Activated CD4-positive, alpha-beta memory T cell treated with anti-CD3 and anti-CD28 coated beads for 36 hours (primary cell): ENCODE measurements around the gene OPRL1. TPM values are rescaled to one million over a fixed set of nuclear protein-coding genes. Genes with fewer than 3 reads are reported as not detected.

Experiments used
- CTCF ChIA-PET: fragments of 350-600 bp; sonication (Branson Sonifier 250); formaldehyde crosslinking; loops from one replicate; lab custom pipeline; 2021; ENCODE audit warnings: antibody characterized with exemption, inconsistent platforms; lab: Charles Lee
- POLR2A ChIA-PET: fragments of 350-600 bp; sonication (Branson Sonifier 250); formaldehyde crosslinking; loops from one replicate; lab custom pipeline; 2021; ENCODE audit warnings: antibody characterized with exemption; lab: Charles Lee
- DNase-seq: peaks from one replicate; pipeline ENCODE4 v3.0.0-alpha.2; 2020
- H3K27ac Mint-ChIP-seq: one replicate; pipeline ENCODE4 v1.8.0; 2021; ENCODE audit warnings: mixed read lengths
- H3K27me3 Mint-ChIP-seq: one replicate; pipeline ENCODE4 v1.8.0; 2021; ENCODE audit warnings: mixed read lengths
- H3K36me3 Mint-ChIP-seq: one replicate; pipeline ENCODE4 v1.8.0; 2021; ENCODE audit warnings: mixed read lengths
- H3K4me1 Mint-ChIP-seq: one replicate; pipeline ENCODE4 v1.8.0; 2021; ENCODE audit warnings: low read depth, mixed read lengths
- H3K4me3 Mint-ChIP-seq: one replicate; pipeline ENCODE4 v1.8.0; 2021; ENCODE audit warnings: mild to moderate bottlenecking, mixed read lengths
- H3K9me3 Mint-ChIP-seq: one replicate; pipeline ENCODE4 v1.8.0; 2021; ENCODE audit warnings: mixed read lengths
- intact Hi-C: fragments of 100-400 bp; cut with micrococcal nuclease; formaldehyde crosslinking; loops from one replicate; pipeline ENCODE4 v1.15.1; 2023
- total RNA-seq, 2 experiments: library from RNA; stranded (reverse); gene quantifications; one replicate each; pipeline ENCODE4 v1.2.3, GENCODE V29; 2021

Gene OPRL1
- total RNA-seq, 2 experiments from 2014 or later: 0.63 to 0.71 TPM

DNA sequence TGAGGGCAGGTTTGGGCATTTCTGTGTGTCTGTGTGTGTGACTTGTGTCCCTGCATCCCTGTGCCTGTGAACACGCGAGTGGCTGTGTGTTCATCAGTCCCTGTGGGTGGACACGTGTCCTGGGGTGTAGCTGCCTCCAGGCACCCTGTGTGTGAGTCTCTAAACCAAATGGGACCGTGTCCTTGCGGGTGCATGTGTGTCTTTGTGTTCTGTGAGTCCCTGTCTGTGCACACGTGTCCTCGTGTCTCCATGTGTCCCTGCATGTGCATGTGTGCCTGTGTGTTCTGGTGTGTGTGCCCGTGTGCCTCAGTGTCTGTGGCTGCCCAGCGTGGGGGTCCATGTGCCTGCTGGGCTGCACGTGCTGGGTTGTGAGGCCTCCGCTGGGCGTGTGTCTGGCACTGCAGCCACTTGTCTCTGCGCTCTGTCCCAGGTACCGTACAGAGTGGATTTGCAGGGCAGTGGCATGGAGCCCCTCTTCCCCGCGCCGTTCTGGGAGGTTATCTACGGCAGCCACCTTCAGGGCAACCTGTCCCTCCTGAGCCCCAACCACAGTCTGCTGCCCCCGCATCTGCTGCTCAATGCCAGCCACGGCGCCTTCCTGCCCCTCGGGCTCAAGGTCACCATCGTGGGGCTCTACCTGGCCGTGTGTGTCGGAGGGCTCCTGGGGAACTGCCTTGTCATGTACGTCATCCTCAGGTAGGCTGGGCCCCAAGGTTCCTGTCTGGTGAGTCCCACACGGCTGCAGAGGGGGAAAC, 12.6 kb downstream of the OPRL1 start:
- Mint-ChIP-seq H3K36me3 (no peaks in the 10 kb centered on the region), H3K27ac (no peak overlapping the region), H3K9me3 (peaks cover 9% of the 10 kb centered on the region), H3K4me1 (no peaks in the 10 kb centered on the region), H3K4me3 (no peak overlapping the region), H3K27me3 (no peaks in the 10 kb centered on the region)
- CTCF ChIA-PET: interaction anchor here (1.0 to 1.1 kb wide), 2 partner anchors 10 to 451 kb away, joined by 3 read pairs; no protein-coding TSS in a partner anchor
- intact Hi-C loops: no loop called here
- POLR2A ChIA-PET: no interaction called here
- DNase-seq: no peak

DNA sequence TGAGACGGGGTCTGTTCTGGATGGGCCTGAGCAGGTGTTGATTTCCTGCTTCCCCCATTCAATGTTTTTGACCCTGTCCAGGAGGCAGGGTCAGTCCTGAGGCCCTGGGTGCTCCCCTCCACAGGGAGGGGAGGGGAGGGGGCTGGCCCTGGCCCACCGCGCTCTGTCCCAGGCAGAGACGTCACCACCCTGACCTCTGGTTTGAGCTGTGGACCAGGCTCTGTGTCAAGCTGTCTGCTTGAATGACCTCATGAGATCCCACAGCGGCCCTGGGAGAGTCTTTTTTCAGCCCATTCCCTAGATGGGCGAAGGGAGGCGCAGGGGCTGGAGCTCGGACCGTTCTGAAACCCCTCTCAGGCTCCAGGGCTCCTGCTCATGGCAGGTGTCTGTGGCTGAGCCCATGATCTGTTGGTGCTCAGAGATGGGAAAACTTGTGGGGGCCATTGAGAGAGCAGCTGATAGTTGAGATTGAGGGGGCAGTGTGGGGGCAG, 13.2 kb downstream of the OPRL1 start:
- no peaks in the 10 kb centered on the region for H3K36me3 Mint-ChIP-seq
- intact Hi-C loops: no loop called here
- H3K27me3 Mint-ChIP-seq: no peaks in the 10 kb centered on the region
- no peaks in the 10 kb centered on the region for H3K4me1 Mint-ChIP-seq
- CTCF ChIA-PET: no interaction called here
- H3K27ac Mint-ChIP-seq: no peak overlapping the region
- DNase-seq: no peak
- POLR2A ChIA-PET: no interaction called here
- H3K4me3 Mint-ChIP-seq: no peak overlapping the region
- peaks cover 3% of the 10 kb centered on the region for H3K9me3 Mint-ChIP-seq

DNA sequence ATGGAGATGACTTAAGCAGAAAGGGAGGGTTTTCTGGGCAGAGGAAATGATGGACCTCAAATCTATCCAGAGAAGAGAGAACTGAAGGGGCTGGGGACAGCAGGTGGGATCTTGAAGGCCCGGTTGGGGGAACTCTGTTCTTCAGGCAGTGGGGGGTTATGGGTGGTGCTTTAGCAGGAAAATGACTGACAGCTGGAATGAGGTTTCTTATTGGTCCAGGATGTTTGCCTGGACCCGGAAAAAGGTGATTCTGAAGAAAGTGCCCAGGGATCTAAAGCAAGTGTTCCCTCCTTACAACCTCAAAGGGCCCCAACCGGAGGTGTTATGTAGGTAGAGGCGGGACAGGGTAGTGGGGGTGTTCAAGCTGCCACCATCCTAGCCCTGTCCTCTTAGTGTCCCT, 15.6 kb downstream of the OPRL1 start:
- CTCF ChIA-PET: interaction anchor here (1.3 to 1.6 kb wide), 2 partner anchors 12 to 25 kb away, joined by 4 to 5 read pairs; partner anchors contain the start of gene LKAAEAR1
- Mint-ChIP-seq H3K36me3 (no peaks in the 10 kb centered on the region), H3K9me3 (no peaks in the 10 kb centered on the region), H3K4me1 (peaks cover under 1% of the 10 kb centered on the region), H3K27me3 (no peaks in the 10 kb centered on the region), H3K27ac (no peak overlapping the region), H3K4me3 (no peak overlapping the region)
- no peak for DNase-seq
- POLR2A ChIA-PET: no interaction called here
- intact Hi-C loops: no loop called here

DNA sequence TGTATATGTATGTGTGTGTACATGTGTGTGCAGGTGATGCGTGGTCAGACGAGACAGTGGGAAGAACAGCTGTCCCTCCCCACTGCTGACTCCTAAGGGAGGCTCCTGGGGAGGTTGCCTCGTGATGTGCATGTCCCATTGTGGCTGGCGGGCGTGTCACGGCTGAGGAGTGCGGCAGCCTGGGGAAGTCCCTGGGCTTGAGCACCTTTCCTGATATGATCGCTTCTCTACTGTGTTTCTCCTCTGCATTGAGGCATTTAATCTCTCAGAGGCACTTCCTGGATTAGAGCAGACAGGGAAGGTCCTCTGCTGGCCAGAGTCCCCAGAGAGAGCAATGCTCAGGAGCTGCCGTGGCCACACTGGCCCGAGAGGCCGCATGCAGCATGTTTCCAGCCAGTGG, 16.0 kb downstream of the OPRL1 start:
- intact Hi-C loops: no loop called here
- ChIA-PET POLR2A (no interaction called here), CTCF (interaction anchor here (1.3 to 1.6 kb wide), 2 partner anchors 13 to 24 kb away, joined by 4 to 5 read pairs; partner anchors contain the start of gene LKAAEAR1)
- Mint-ChIP-seq H3K27ac (no peak overlapping the region), H3K9me3 (no peaks in the 10 kb centered on the region), H3K4me1 (peaks cover 3% of the 10 kb centered on the region), H3K27me3 (peaks cover 1% of the 10 kb centered on the region), H3K4me3 (no peak overlapping the region), H3K36me3 (no peaks in the 10 kb centered on the region)
- DNase-seq: peak; percentile 42

DNA sequence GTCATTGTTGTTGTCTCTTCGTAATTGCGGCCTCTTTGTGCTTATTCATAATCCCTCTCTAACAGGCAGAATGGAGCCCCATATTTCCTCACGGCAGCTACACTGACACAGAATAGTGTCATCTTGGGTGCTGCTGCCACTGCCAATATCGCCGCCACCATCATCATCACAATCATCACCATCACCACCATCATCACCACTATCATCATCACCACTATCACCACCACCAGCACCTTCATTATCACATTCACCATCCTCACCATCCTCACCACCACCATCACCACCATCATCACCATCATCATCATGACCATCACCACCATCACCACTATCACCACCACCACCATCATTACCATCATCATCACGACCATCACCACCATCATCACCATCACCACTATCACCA, 16.7 kb downstream of the OPRL1 start:
- H3K27me3 Mint-ChIP-seq: peaks cover 7% of the 10 kb centered on the region
- no peak for DNase-seq
- no peaks in the 10 kb centered on the region for H3K36me3 Mint-ChIP-seq
- CTCF ChIA-PET: interaction anchor here (1.6 kb wide), 1 partner anchor 13 kb away, joined by 5 read pairs; the partner anchor contains the start of gene LKAAEAR1
- no peaks in the 10 kb centered on the region for H3K9me3 Mint-ChIP-seq
- POLR2A ChIA-PET: no interaction called here
- intact Hi-C loops: no loop called here
- no peak overlapping the region for H3K27ac Mint-ChIP-seq
- no peak overlapping the region for H3K4me3 Mint-ChIP-seq
- H3K4me1 Mint-ChIP-seq: peaks cover 7% of the 10 kb centered on the region

DNA sequence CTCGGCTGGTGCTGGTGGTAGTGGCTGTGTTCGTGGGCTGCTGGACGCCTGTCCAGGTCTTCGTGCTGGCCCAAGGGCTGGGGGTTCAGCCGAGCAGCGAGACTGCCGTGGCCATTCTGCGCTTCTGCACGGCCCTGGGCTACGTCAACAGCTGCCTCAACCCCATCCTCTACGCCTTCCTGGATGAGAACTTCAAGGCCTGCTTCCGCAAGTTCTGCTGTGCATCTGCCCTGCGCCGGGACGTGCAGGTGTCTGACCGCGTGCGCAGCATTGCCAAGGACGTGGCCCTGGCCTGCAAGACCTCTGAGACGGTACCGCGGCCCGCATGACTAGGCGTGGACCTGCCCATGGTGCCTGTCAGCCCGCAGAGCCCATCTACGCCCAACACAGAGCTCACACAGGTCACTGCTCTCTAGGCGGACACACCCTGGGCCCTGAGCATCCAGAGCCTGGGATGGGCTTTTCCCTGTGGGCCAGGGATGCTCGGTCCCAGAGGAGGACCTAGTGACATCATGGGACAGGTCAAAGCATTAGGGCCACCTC, 18.7 kb downstream of the OPRL1 start:
- no peak for DNase-seq
- H3K36me3 Mint-ChIP-seq: no peaks in the 10 kb centered on the region
- peaks cover 7% of the 10 kb centered on the region for H3K4me1 Mint-ChIP-seq
- POLR2A ChIA-PET: no interaction called here
- H3K27me3 Mint-ChIP-seq: peaks cover 15% of the 10 kb centered on the region
- CTCF ChIA-PET: interaction anchor here (1.6 kb wide), 1 partner anchor 15 kb away, joined by 5 read pairs; no protein-coding TSS in a partner anchor
- H3K27ac Mint-ChIP-seq: no peak overlapping the region
- H3K9me3 Mint-ChIP-seq: no peaks in the 10 kb centered on the region
- intact Hi-C loops: no loop called here
- no peak overlapping the region for H3K4me3 Mint-ChIP-seq

DNA sequence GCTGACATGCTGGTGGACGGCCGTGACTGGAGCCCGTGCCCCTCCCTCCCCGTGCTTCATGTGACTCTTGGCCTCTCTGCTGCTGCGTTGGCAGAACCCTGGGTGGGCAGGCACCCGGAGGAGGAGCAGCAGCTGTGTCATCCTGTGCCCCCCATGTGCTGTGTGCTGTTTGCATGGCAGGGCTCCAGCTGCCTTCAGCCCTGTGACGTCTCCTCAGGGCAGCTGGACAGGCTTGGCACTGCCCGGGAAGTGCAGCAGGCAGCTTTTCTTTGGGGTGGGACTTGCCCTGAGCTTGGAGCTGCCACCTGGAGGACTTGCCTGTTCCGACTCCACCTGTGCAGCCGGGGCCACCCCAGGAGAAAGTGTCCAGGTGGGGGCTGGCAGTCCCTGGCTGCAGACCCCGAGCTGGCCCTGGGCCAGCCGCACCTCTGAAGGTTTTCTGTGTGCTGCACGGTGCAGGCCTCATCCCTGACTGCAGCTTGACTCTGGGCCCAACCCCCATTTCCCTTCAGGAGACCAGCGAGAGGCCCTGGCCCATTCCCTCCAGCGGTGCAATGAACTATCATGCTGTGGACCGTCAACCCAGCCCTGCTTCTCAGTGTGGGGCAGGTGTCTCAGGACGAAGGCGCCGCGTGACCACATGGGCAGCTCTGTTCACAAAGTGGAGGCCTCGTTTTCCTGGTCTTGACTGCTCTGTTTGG, 19.4 kb downstream of the OPRL1 start:
- ChIA-PET CTCF (interaction anchor here (1.6 to 3.6 kb wide), 2 partner anchors 16 to 22 kb away, joined by 5 to 33 read pairs; no protein-coding TSS in a partner anchor), POLR2A (no interaction called here)
- H3K36me3 Mint-ChIP-seq: no peaks in the 10 kb centered on the region
- no peak overlapping the region for H3K4me3 Mint-ChIP-seq
- H3K27ac Mint-ChIP-seq: no peak overlapping the region
- no peaks in the 10 kb centered on the region for H3K9me3 Mint-ChIP-seq
- peaks cover 20% of the 10 kb centered on the region for H3K27me3 Mint-ChIP-seq
- intact Hi-C loops: no loop called here
- H3K4me1 Mint-ChIP-seq: peaks cover 7% of the 10 kb centered on the region
- no peak for DNase-seq

DNA sequence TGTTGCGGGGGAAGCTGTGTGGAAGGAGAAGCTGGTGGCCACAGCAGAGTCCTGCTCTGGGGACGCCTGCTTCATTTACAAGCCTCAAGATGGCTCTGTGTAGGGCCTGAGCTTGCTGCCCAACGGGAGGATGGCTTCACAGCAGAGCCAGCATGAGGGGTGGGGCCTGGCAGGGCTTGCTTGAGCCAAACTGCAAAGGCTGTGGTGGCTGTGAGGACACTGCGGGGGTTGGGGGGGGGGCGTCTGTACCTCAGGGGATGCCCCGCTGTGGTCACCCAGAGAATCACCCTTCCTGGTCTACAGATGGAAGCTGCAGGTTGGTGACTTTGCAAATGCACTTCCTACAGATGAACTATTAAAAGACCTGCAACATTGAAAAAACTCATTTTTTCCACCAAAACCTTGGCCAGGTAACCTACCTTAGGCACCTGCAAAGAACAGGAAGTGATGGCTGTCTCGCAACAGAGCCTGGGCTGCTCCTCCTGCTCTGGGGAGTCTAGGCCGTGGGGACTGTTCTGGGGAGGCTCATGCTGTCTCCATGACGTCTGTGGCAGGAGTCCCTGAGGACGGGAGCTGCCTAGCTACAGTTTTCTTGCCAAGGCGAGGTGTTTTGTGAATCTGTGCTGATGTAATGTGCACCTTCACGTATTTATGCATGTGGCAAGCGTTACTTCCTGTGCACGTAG, 20.1 kb downstream of the OPRL1 start:
- ChIA-PET CTCF (interaction anchor here (1.6 to 3.6 kb wide), 2 partner anchors 16 to 21 kb away, joined by 5 to 33 read pairs; no protein-coding TSS in a partner anchor), POLR2A (no interaction called here)
- H3K9me3 Mint-ChIP-seq: no peaks in the 10 kb centered on the region
- H3K4me1 Mint-ChIP-seq: peaks cover 7% of the 10 kb centered on the region
- no peaks in the 10 kb centered on the region for H3K36me3 Mint-ChIP-seq
- H3K27ac Mint-ChIP-seq: no peak overlapping the region
- intact Hi-C loops: no loop called here
- H3K27me3 Mint-ChIP-seq: peaks cover 20% of the 10 kb centered on the region
- no peak for DNase-seq
- H3K4me3 Mint-ChIP-seq: no peak overlapping the region

DNA sequence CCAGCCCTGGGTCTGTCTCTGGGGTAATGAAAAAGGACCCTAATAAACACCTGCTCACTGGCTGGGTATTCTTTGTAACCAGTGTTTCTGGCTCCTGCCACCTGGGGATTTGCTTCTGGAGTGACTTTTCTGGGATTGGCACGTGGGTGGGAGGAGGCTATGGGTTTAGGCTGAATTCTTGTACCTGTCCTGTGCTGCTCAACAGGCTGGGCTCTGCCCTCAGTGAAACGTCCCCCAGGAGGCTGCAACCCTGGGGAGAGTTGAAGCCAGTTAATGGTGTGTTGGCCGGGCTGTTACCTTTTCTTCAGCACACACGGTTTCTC, 20.6 kb downstream of the OPRL1 start:
- intact Hi-C loops: no loop called here
- Mint-ChIP-seq H3K4me3 (no peak overlapping the region), H3K4me1 (peaks cover 7% of the 10 kb centered on the region), H3K27ac (no peak overlapping the region), H3K36me3 (no peaks in the 10 kb centered on the region), H3K27me3 (peaks cover 20% of the 10 kb centered on the region), H3K9me3 (no peaks in the 10 kb centered on the region)
- DNase-seq: no peak
- CTCF ChIA-PET: interaction anchor here (3.6 kb wide), 1 partner anchor 20 kb away, joined by 33 read pairs; no protein-coding TSS in a partner anchor
- POLR2A ChIA-PET: no interaction called here

DNA sequence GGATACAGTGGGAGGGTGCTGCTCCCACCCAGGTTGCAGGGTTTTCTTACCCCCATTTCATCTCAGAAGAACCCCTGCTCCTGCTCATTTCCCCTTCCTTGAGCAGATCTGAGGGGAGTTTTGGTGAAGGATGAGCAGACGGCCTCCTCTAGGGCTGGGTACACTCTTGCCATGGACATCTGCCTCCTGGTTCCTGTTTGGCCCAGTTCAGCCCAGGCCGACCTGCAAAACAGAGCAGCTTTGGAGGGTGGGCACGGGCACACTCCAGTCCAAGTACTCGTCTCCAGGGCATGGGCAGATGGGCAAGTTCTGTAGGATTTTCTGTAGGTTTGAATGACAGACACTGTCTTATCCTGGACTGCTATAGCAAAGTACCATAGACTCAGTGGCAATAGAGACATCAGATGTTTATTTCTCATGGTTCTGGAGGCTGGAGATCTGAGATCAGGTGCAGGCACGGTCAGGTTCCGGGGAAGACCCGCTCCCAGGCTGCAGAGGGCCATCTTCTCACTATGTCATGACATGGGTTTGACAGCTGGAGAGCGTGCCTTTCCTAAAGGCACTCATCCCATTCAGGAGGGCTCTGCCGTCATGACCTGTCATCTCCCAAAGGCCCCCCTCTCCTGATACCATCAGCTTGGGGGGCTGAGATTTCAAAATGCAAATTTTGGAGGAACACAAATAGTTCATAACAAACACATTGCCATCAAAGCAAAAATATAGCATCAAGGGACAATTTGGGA, 21.2 kb downstream of the OPRL1 start:
- DNase-seq: no peak
- Mint-ChIP-seq H3K27ac (no peak overlapping the region), H3K4me3 (peak overlapping the region; percentile 10), H3K9me3 (no peaks in the 10 kb centered on the region), H3K4me1 (peaks cover 7% of the 10 kb centered on the region), H3K27me3 (peaks cover 20% of the 10 kb centered on the region), H3K36me3 (no peaks in the 10 kb centered on the region)
- ChIA-PET POLR2A (no interaction called here), CTCF (interaction anchor here (0.7 to 3.6 kb wide), 7 partner anchors 12 to 39 kb away, joined by 3 to 33 read pairs (median 4); partner anchors contain the start of genes LKAAEAR1 and TCEA2)
- intact Hi-C loops: no loop called here
